ENCODE data around the gene EFHC1.

DNA sequence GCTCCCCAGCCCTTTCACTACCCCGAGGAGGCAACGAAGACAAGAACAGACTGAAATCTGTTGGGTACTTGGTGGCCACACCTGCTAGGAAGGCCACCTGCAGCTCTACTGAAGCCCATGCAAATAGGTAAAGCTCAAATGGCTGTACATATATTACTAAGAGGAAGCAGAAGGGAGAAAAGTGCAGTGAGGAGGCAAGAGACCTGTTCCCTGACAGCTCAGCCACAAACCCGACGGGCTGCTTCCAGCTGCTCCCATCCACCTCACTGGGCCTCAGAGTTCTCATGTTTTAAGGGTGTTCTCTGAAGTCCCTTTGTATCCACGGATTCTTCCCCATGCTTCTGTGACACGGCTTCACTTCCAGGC is 132.1 kb downstream of the EFHC1 start:
- no peak for TF ChIP-seq POLR2A (IDR thresholded peaks at IDR 0.05)
- TF ChIP-seq, protein P1, sequence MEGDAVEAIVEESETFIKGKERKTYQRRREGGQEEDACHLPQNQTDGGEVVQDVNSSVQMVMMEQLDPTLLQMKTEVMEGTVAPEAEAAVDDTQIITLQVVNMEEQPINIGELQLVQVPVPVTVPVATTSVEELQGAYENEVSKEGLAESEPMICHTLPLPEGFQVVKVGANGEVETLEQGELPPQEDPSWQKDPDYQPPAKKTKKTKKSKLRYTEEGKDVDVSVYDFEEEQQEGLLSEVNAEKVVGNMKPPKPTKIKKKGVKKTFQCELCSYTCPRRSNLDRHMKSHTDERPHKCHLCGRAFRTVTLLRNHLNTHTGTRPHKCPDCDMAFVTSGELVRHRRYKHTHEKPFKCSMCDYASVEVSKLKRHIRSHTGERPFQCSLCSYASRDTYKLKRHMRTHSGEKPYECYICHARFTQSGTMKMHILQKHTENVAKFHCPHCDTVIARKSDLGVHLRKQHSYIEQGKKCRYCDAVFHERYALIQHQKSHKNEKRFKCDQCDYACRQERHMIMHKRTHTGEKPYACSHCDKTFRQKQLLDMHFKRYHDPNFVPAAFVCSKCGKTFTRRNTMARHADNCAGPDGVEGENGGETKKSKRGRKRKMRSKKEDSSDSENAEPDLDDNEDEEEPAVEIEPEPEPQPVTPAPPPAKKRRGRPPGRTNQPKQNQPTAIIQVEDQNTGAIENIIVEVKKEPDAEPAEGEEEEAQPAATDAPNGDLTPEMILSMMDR (IDR thresholded peaks at IDR 0.05), result no peak
